Measurements from ENCODE around the gene MTCH1. TPM values are rescaled to one million over a fixed set of nuclear protein-coding genes. Genes with fewer than 3 reads are reported as not detected.

The MTCH1 gene
- total RNA-seq, 1 donor from 2014 or later: 194 TPM

- Histone ChIP-seq H3K4me3 (no peak overlapping the region), H3K4me1 (peaks cover 9% of the 10 kb centered on the region), H3K9me3 (no peaks in the 10 kb centered on the region), H3K27me3 (no peaks in the 10 kb centered on the region), H3K36me3 (peaks cover 36% of the 10 kb centered on the region), H3K27ac (no peak overlapping the region)
- ATAC-seq (no peak), DNase-seq (no peak)
- no peak for TF ChIP-seq CTCF (IDR thresholded peaks at IDR 0.05)
- intact Hi-C loops (cut with DNase I): no loop called here
These were observed 21.1 kb downstream of the MTCH1 start for GRCh38 chr6:36964908-36965307.

- Histone ChIP-seq H3K4me3 (no peak overlapping the region), H3K27ac (no peak overlapping the region), H3K4me1 (peaks cover 8% of the 10 kb centered on the region), H3K9me3 (no peaks in the 10 kb centered on the region), H3K27me3 (no peaks in the 10 kb centered on the region), H3K36me3 (peaks cover 31% of the 10 kb centered on the region)
- ATAC-seq (no peak), DNase-seq (no peak)
- TF ChIP-seq CTCF (IDR thresholded peaks at IDR 0.05): no peak
- intact Hi-C loops (cut with DNase I): no loop called here
These were observed 21.6 kb downstream of the MTCH1 start for GRCh38 chr6:36964349-36964748.

GRCh38 chr6:36963451-36964290 is 22.3 kb downstream of the MTCH1 start:
- no peak overlapping the region for H3K27ac ChIP-seq
- intact Hi-C loops (cut with DNase I): no loop called here

GRCh38 chr6:36962874-36963273 is 23.1 kb downstream of the MTCH1 start:
- Histone ChIP-seq H3K4me1 (peaks cover 8% of the 10 kb centered on the region), H3K27me3 (no peaks in the 10 kb centered on the region), H3K9me3 (no peaks in the 10 kb centered on the region), H3K4me3 (no peak overlapping the region), H3K27ac (no peak overlapping the region), H3K36me3 (peaks cover 16% of the 10 kb centered on the region)
- intact Hi-C loops (cut with DNase I): no loop called here
- DNase-seq: peak; percentile 76
- TF ChIP-seq CTCF (IDR thresholded peaks at IDR 0.05): no peak
- peak; percentile 58 for ATAC-seq

More at GRCh38 chr6:36963451-36964290, 22.3 kb downstream of the MTCH1 start:
- Histone ChIP-seq H3K27me3 (no peaks in the 10 kb centered on the region), H3K4me1 (peaks cover 8% of the 10 kb centered on the region), H3K9me3 (no peaks in the 10 kb centered on the region), H3K36me3 (peaks cover 24% of the 10 kb centered on the region), H3K4me3 (no peak overlapping the region)
- ATAC-seq (peak; percentile 45), DNase-seq (peak; percentile 80)
- TF ChIP-seq CTCF (IDR thresholded peaks at IDR 0.05): no peak

- Histone ChIP-seq H3K4me3 (no peak overlapping the region), H3K27ac (no peak overlapping the region), H3K4me1 (peaks cover 8% of the 10 kb centered on the region), H3K27me3 (no peaks in the 10 kb centered on the region), H3K36me3 (peaks cover 5% of the 10 kb centered on the region), H3K9me3 (no peaks in the 10 kb centered on the region)
- no peak for TF ChIP-seq CTCF (IDR thresholded peaks at IDR 0.05)
- DNase-seq: peak; percentile 46
- no peak for ATAC-seq
- intact Hi-C loops (cut with DNase I): no loop called here
These were observed 24.3 kb downstream of the MTCH1 start for GRCh38 chr6:36961441-36962435.

Measured in upper lobe of right lung (tissue), 1 donor.